GM23248 (cell line): Measurements from ENCODE around the gene MYO5A. TPM values are rescaled to one million over a fixed set of nuclear protein-coding genes. Genes with fewer than 3 reads are reported as not detected.
A peak's percentile ranks its signal among the peaks of the same experiment; 100 is the strongest.

Experiments
- DNase-seq: peaks from one replicate; pipeline ENCODE4 v3.0.0-alpha.2; 2015
- H2AFZ ChIP-seq: fragments of 200-600 bp; sonication (generic); 2 replicates; pipeline ENCODE4 v1.6.1; 2016; ENCODE audit warnings: antibody characterized with exemption
- H3F3A ChIP-seq: fragments of 200-600 bp; sonication (generic); 2 replicates; pipeline ENCODE4 v1.6.1; 2016; ENCODE audit warnings: mild to moderate bottlenecking, antibody characterized with exemption, mixed run types; ENCODE audit not compliant: insufficient read depth
- H3K27ac ChIP-seq: fragments of 200-600 bp; sonication (generic); 2 replicates; pipeline ENCODE4 v1.5.1; 2016; ENCODE audit warnings: mild to moderate bottlenecking
- H3K27me3 ChIP-seq: fragments of 200-600 bp; sonication (generic); replicated peaks from 2 replicates; pipeline ENCODE4 v1.6.1; 2016; ENCODE audit warnings: mild to moderate bottlenecking; ENCODE audit not compliant: insufficient read depth
- H3K36me3 ChIP-seq: fragments of 200-600 bp; sonication (generic); 2 replicates; pipeline ENCODE4 v1.6.1; 2016; ENCODE audit warnings: low read depth, mild to moderate bottlenecking
- H3K4me1 ChIP-seq: fragments of 200-600 bp; sonication (generic); 2 replicates; pipeline ENCODE4 v1.6.1; 2016; ENCODE audit warnings: mild to moderate bottlenecking; ENCODE audit not compliant: insufficient read depth
- H3K4me2 ChIP-seq: fragments of 200-600 bp; sonication (generic); one replicate; pipeline ENCODE4 v1.6.1; 2016; ENCODE audit warnings: mild to moderate bottlenecking; ENCODE audit not compliant: unreplicated experiment
- H3K4me3 ChIP-seq: fragments of 200-600 bp; sonication (generic); 2 replicates; pipeline ENCODE4 v1.5.1; 2016; ENCODE audit warnings: mild to moderate bottlenecking
- H3K79me2 ChIP-seq: fragments of 200-600 bp; sonication (generic); 2 replicates; pipeline ENCODE4 v1.6.1; 2016; ENCODE audit warnings: mild to moderate bottlenecking; ENCODE audit not compliant: insufficient read depth
- H3K9ac ChIP-seq: fragments of 200-600 bp; sonication (generic); 2 replicates; pipeline ENCODE4 v1.6.1; 2016; ENCODE audit warnings: mild to moderate bottlenecking
- H3K9me2 ChIP-seq: fragments of 200-600 bp; sonication (generic); 2 replicates; pipeline ENCODE4 v1.6.1; 2016; ENCODE audit warnings: mixed run types, mild to moderate bottlenecking, moderate library complexity; ENCODE audit not compliant: insufficient read depth
- H3K9me3 ChIP-seq: fragments of 200-600 bp; sonication (generic); one replicate; pipeline ENCODE4 v1.6.1; 2017; ENCODE audit warnings: low read depth
- H4K20me1 ChIP-seq: fragments of 200-600 bp; sonication (generic); 2 replicates; pipeline ENCODE4 v1.6.0; 2016; ENCODE audit not compliant: insufficient read depth
- EZH2 ChIP-seq: fragments of 200-600 bp; sonication (generic); IDR thresholded peaks from 2 replicates; pipeline ENCODE4 v1.6.1; 2018; ENCODE audit warnings: antibody characterized with exemption, mild to moderate bottlenecking; ENCODE audit not compliant: insufficient read depth, poor library complexity, severe bottlenecking
- EZH2phosphoT487 ChIP-seq: fragments of 200-600 bp; sonication (generic); IDR thresholded peaks from 2 replicates; pipeline ENCODE4 v1.6.1; 2018; ENCODE audit warnings: antibody characterized with exemption, moderate library complexity, mild to moderate bottlenecking, low read depth; ENCODE audit not compliant: insufficient read depth
- WGBS, 2 experiments: methylation state at CpG; one replicate each; pipeline ENCODE4 v1.1.6; 2015 to 2017; ENCODE audit warnings: low lambda C conversion rate in 2 of 2, low coverage in 1 of 2; ENCODE audit errors: missing lambda C conversion rate in 2 of 2; 5-methylcytosine and 5-hydroxymethylcytosine counted together
- in situ Hi-C: fragments of 300-500 bp; cut with MboI; formaldehyde crosslinking; loops from 2 replicates; pipeline ENCODE4 v1.15.0; 2020
- polyA plus RNA-seq: library from polyadenylated mRNA; unstranded; fragments of >200 nt; fragmentation: Nextera tagmentation; extraction: Ambion mirVana; gene quantifications from 2 replicates; pipeline ENCODE4 v1.2.1, GENCODE V29; 2016
- total RNA-seq: library from RNA; depleted of rRNA; stranded (reverse); fragments of >200 nt; shearing (Covaris generic); gene quantifications from 2 replicates; pipeline ENCODE4 v1.2.3, GENCODE V29; 2014

Gene MYO5A
- total and polyA plus RNA-seq, 2 experiments from 2014 or later: 12.1 to 33.3 TPM

- no peak overlapping the region for H3K4me2 ChIP-seq
- H3K27ac ChIP-seq: no peak overlapping the region
- WGBS, 2 experiments: 97 to 98% methylated on average over 4 of the region's 4 CpGs
- no peak overlapping the region for H3K9ac ChIP-seq
- H3K4me1 ChIP-seq: peaks cover 14% of the 10 kb centered on the region
- H3K4me3 ChIP-seq: no peak overlapping the region
- H3K27me3 ChIP-seq: no peaks in the 10 kb centered on the region
- TF ChIP-seq EZH2phosphoT487: no peak
- no peak for TF ChIP-seq EZH2
- H3K79me2 ChIP-seq: no peaks in the 10 kb centered on the region
- no peaks in the 10 kb centered on the region for H3K9me3 ChIP-seq
- peaks cover 13% of the 10 kb centered on the region; the same call in 1 of the 2 replicates for H3F3A ChIP-seq
- in situ Hi-C loops: no loop called here
- H3K36me3 ChIP-seq: peaks cover 12% of the 10 kb centered on the region; the same call in 1 of the 2 replicates
- no peak for DNase-seq
- no peaks in the 10 kb centered on the region; the same call in 1 of the 2 replicates for H3K9me2 ChIP-seq
- no peaks in the 10 kb centered on the region for H4K20me1 ChIP-seq
- H2AFZ ChIP-seq: no peak overlapping the region
Measured at GRCh38 chr15:52391069-52391468, 137.6 kb downstream of the MYO5A start.

- in situ Hi-C loops: no loop called here
- Histone ChIP-seq H3K27me3 (no peaks in the 10 kb centered on the region), H3K4me1 (peaks cover 13% of the 10 kb centered on the region), H3K4me3 (no peak overlapping the region), H3K9me3 (no peaks in the 10 kb centered on the region), H3K4me2 (no peak overlapping the region), H3K9ac (no peak overlapping the region), H3F3A (no peaks in the 10 kb centered on the region), H3K9me2 (no peaks in the 10 kb centered on the region), H4K20me1 (no peaks in the 10 kb centered on the region), H3K36me3 (peaks cover 5% of the 10 kb centered on the region; the same call in 1 of the 2 replicates), H3K79me2 (no peaks in the 10 kb centered on the region), H2AFZ (no peak overlapping the region), H3K27ac (no peak overlapping the region)
- TF ChIP-seq EZH2phosphoT487 (no peak), EZH2 (no peak)
- no peak for DNase-seq
Measured at GRCh38 chr15:52385670-52386069, 143.0 kb downstream of the MYO5A start.

- TF ChIP-seq EZH2: no peak
- TF ChIP-seq EZH2phosphoT487: no peak
- Histone ChIP-seq H3K4me3 (no peak overlapping the region), H3K36me3 (peaks cover 6% of the 10 kb centered on the region; the same call in 1 of the 2 replicates), H3K79me2 (no peaks in the 10 kb centered on the region), H3K27me3 (no peaks in the 10 kb centered on the region), H3F3A (no peaks in the 10 kb centered on the region), H2AFZ (no peak overlapping the region), H3K4me2 (peak overlapping the region; percentile 14), H3K4me1 (peaks cover 13% of the 10 kb centered on the region), H3K27ac (no peak overlapping the region; the same call in none of the 2 replicates), H3K9me3 (no peaks in the 10 kb centered on the region), H4K20me1 (no peaks in the 10 kb centered on the region), H3K9me2 (no peaks in the 10 kb centered on the region), H3K9ac (no peak overlapping the region; the same call in 1 of the 2 replicates)
- in situ Hi-C loops: no loop called here
- DNase-seq: peak; percentile 50
- WGBS, 2 experiments: 89 to 90% methylated on average over 2 of the region's 2 CpGs
Measured at GRCh38 chr15:52383100-52383588, 145.5 kb downstream of the MYO5A start.

GRCh38 chr15:52382647-52383046, 146.0 kb downstream of the MYO5A start:
- Histone ChIP-seq H3K4me1 (peaks cover 13% of the 10 kb centered on the region), H4K20me1 (no peaks in the 10 kb centered on the region), H3K4me3 (no peak overlapping the region), H3K9ac (no peak overlapping the region), H3K27me3 (no peaks in the 10 kb centered on the region), H3K36me3 (peaks cover 6% of the 10 kb centered on the region; the same call in 1 of the 2 replicates), H3K4me2 (peak overlapping the region; percentile 14), H3F3A (no peaks in the 10 kb centered on the region), H3K79me2 (no peaks in the 10 kb centered on the region), H2AFZ (no peak overlapping the region), H3K9me2 (no peaks in the 10 kb centered on the region), H3K27ac (no peak overlapping the region), H3K9me3 (no peaks in the 10 kb centered on the region)
- no peak for TF ChIP-seq EZH2
- TF ChIP-seq EZH2phosphoT487: no peak
- in situ Hi-C loops: no loop called here
- 96 to 100% methylated on average over 1 of the region's 1 CpG for WGBS, 2 experiments
- DNase-seq: no peak
